Astrocyte of the spinal cord (primary cell): ENCODE results near the gene CNPY2.

Experiments
- DNase-seq: peaks from one replicate; pipeline ENCODE4 v3.0.0; 2011; ENCODE audit warnings: low read depth, low spot score
- H3K4me3 ChIP-seq: 2 replicates; pipeline ENCODE4 v1.5.1; 2011; ENCODE audit warnings: low read depth, mild to moderate bottlenecking, low read length, moderate library complexity
- in situ Hi-C: cut with HindIII; loops from 2 replicates; pipeline ENCODE4 v1.10.0; 2017; ENCODE audit warnings: low sequenced_read_pairs
- TF ChIP-seq, protein P1 (sequence below): IDR thresholded peaks from 2 replicates; pipeline ENCODE4 v1.5.1; 2012; ENCODE audit warnings: low read depth, mild to moderate bottlenecking, low read length, inconsistent platforms

Gene CNPY2

DNA sequence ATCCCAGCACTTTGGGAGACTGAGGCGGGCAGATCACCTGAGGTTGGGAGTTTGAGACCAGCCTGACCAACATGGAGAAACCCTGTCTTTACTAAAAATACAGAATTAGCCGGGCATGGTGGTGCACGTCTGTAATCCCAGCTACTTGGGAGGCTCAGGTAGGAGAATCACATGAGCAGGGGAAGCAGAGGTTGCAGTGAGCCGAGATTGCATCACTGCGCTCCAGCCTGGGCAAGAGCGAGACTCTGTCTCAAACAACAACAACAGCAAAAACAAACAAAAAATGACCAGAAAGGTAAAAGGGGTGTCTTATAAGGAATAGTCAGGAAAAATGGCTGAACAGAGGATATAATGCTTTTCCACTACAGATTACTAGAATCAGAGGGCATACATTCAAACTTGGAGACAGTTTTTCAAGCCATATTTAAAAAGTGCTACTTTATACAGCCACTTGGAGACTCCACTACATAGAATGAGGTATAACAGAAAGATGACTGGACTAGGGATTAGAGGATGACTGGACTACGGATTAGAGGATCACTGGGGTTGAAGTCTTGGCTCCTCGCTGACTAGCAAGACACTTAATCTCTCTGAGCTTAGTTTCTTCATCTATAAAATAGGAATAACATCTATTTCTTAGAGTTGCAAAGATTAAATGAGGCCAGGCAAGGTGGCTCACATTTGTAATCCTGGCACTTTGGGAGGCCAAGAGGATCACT lies 10.8 kb downstream of the CNPY2 start:
- DNase-seq = no peak
- in situ Hi-C loops = no loop called here
- no peak overlapping the region for H3K4me3 ChIP-seq
- TF ChIP-seq, protein P1, sequence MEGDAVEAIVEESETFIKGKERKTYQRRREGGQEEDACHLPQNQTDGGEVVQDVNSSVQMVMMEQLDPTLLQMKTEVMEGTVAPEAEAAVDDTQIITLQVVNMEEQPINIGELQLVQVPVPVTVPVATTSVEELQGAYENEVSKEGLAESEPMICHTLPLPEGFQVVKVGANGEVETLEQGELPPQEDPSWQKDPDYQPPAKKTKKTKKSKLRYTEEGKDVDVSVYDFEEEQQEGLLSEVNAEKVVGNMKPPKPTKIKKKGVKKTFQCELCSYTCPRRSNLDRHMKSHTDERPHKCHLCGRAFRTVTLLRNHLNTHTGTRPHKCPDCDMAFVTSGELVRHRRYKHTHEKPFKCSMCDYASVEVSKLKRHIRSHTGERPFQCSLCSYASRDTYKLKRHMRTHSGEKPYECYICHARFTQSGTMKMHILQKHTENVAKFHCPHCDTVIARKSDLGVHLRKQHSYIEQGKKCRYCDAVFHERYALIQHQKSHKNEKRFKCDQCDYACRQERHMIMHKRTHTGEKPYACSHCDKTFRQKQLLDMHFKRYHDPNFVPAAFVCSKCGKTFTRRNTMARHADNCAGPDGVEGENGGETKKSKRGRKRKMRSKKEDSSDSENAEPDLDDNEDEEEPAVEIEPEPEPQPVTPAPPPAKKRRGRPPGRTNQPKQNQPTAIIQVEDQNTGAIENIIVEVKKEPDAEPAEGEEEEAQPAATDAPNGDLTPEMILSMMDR = no peak

DNA sequence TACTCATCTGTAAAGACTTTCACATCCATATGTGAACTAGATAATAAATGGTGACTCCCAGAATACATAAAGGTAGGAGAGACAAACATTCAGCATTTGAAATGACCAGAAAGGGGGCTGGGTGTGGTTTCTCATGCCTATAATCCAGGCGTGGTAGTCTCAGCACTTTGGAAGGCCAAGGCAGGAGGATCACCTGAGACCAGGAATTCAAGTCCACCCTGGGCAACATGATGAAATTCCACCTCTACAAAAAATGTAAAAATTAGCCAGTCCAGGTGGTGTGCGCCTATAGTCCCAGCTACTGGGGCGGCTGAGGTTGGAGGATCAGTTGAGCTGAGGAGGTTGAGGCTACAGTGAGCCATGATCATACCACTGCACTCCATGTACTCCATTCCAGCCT lies 11.5 kb downstream of the CNPY2 start:
- TF ChIP-seq, protein P1 = no peak
- in situ Hi-C loops = no loop called here
- DNase-seq = no peak
- no peak overlapping the region for H3K4me3 ChIP-seq

DNA sequence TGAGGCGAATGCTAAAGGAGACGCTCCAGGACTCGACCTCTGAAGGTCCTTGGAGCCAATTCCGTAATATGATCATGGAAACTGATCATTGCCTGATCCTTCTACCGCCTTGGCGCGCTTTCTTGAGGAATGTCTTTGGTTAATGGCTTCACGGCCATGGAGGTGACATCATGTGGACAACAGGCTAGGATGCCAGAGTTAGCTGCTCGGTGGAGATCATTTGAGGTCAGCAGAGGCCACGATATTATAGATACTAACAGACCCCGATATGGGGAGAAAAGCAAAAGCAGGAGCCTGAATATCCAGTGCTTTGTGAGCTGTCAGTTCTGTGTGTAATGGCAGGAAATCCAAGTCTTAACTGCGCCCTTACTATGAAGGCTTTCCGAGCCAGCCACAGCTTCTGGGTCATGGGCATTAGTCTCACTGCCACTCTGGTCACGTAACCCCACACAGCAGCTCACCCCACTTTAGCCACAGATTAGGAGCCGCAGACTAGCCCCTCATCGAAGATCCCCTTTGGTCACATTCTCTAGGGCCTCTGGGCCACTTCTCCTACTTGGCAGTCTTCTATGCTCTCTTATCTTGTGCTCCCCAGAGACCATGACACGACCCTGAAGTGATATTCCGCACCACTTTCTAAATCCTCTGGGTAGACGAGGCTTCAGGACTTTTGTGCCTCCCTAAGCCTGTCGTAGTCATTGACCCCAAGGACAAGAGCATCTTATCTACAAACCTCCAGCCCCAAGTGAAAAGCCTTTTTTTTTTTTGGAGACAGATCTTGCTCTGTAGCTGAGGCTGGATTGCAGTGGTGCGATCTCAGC lies 14.9 kb downstream of the CNPY2 start:
- in situ Hi-C loops = no loop called here
- H3K4me3 ChIP-seq = peak overlapping the region; percentile 95
- no peak for DNase-seq
- TF ChIP-seq, protein P1 = no peak

DNA sequence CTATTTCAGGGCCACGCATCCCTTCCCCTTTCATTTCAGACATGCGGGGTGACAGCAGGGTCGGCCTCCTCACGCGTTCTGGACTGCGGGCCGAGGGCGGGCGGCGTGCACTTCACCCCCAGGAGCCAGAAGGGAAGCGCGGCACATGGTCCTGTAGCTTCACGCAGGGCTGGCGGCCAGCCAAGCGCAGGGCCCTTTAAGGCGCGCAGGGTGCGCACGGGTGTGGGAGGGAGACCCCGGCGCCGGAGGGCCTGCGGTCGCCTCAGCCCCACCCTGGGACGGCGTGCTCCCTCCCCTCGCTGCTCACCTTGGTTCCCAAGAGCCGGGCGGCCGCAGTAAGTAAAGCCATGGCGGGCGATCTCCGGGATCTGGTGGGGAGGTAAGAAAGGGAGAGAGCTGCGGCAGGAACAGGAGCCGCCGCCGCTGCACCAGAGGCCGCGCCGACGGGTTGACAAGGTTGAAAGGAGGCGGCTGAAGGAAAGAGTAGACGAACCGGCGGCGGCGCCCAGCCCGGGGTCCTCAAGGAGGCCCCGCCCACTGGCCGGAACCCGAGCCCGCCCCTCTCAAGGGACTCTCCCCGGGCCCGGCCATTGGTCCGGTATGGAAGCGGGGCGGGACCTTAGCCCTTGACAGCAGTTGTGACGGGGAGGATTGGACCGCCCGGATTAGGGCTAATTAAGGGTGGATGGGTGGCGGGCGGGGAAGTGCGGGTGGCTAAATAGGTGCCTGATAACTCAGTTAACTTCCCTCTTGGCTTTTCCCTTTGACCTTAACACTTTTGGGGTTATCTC lies 15.7 kb downstream of the CNPY2 start, which contains the start of gene CS:
TSS of gene CS (minus strand) at position 478 of the 791 bp plus-strand sequence. CDS start at position 349, 129 bp downstream.
- H3K4me3 ChIP-seq = peak within 1 kb of the TSS; percentile 95
- DNase-seq = peak; percentile 99
- TF ChIP-seq, protein P1 = no peak
- in situ Hi-C loops = no loop called here

DNA sequence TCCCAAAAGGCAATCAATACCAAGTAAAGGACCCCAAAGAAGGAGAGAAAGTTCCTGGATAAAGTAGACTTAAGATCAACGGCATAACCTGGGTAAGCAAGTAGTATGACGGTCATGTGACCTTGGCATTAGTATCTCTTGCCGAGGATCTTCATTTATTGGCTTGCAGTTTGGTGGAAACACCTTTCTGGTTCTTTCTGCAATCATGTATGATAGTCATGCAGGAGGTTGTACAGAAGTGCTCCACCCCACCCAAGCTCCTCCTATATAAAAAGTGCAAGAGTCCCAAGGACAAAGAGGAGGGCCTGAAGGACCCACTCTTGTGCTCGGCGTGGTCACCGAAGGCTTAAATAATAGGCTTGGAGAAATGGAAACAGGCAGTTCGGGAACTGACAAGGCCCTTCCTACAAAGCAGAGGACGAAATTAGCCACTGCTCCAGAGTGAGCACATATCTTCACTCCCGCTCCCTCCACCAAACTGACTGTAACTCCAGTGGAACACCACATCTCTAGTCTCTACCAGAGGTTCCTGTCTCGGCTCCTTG lies 16.4 kb downstream of the CNPY2 start:
- in situ Hi-C loops = no loop called here

More for the DNA sequence above, 16.4 kb downstream of the CNPY2 start:
- peak overlapping the region; percentile 95 for H3K4me3 ChIP-seq
- TF ChIP-seq, protein P1 = no peak
- DNase-seq = no peak
